ENCODE measurements around the gene ST3GAL3.

DNA sequence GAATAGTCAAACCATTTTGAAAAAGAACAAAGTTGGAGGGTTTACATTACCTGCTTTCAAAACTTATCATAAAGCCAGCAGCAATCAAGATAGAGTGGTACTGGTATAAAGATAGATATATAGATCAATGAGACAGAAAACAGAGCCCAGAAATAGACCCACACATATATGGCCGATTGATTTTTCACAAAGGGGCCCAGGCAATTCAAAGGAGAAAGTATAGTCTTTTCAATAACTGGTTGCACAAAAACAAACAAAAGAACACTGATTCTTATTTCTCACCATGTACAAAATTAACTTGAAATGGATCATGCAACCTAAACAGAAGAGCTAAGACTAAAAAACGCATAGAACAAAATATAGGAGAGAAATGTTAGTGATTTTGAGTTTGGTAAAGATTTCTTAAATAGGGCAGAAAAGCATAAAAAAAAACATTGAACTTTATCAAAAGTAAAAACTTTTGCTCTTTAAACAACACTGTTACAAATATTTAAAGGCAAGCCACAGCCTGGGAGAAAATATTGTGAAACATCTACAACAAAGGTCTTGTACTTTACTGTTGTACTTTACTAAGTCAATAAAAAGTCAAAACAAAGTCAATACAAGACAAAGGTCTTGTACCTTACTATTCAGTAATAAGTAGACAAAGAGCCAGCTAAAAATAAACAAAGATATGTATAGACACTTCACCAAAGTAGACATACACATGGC lies 50.2 kb downstream of the ST3GAL3 start:
- no peak for TF ChIP-seq POLR2A (IDR thresholded peaks at IDR 0.05)
- no peak for TF ChIP-seq POLR2AphosphoS5 (IDR thresholded peaks at IDR 0.05)
